Tibial nerve (tissue), 3 donors: ENCODE measurements around the gene CD200.

Experiments used
- POLR2A ChIP-seq, 2 donors: fragments of 450-650 bp; IDR thresholded peaks; one replicate each; pipeline ENCODE4 v1.6.1; 2017; ENCODE audit warnings: antibody characterized with exemption in 2 of 2, mild to moderate bottlenecking in 2 of 2, moderate library complexity in 2 of 2
- TF ChIP-seq, protein P1 (sequence below), 5 experiments: fragments of 200-600 bp in 3 of 5; fragments of 450-650 bp in 2 of 5; sonication (generic) in 3 of 5; IDR thresholded peaks; one replicate each; pipeline ENCODE4 v1.5.1; 2016 to 2019; ENCODE audit warnings: antibody characterized with exemption in 5 of 5, mild to moderate bottlenecking in 3 of 5, moderate library complexity in 2 of 5

DNA sequence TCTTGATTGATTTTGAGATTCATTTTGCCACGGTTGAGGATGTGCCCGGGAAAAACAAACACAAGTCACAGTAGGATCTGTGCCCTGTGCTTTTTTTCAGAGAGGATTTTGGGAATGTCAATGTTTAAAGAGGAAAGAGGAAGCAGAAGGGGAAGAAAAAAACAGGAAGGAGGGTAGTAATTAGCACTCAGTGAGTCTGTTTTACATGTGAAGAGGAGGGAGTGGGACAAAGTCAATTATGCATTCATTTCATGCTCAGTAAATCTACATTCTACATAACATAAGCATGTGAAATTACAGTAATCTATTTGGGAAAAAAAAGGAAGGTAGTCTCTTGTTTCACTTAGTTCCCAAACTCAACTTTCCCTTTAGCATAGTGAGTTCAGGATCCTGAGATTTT lies 18.3 kb upstream of the CD200 start:
- TF ChIP-seq, protein P1, sequence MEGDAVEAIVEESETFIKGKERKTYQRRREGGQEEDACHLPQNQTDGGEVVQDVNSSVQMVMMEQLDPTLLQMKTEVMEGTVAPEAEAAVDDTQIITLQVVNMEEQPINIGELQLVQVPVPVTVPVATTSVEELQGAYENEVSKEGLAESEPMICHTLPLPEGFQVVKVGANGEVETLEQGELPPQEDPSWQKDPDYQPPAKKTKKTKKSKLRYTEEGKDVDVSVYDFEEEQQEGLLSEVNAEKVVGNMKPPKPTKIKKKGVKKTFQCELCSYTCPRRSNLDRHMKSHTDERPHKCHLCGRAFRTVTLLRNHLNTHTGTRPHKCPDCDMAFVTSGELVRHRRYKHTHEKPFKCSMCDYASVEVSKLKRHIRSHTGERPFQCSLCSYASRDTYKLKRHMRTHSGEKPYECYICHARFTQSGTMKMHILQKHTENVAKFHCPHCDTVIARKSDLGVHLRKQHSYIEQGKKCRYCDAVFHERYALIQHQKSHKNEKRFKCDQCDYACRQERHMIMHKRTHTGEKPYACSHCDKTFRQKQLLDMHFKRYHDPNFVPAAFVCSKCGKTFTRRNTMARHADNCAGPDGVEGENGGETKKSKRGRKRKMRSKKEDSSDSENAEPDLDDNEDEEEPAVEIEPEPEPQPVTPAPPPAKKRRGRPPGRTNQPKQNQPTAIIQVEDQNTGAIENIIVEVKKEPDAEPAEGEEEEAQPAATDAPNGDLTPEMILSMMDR (IDR thresholded peaks at IDR 0.05), result no peak
- no peak for TF ChIP-seq POLR2A (IDR thresholded peaks at IDR 0.05)
